ENCODE measurements around the gene S100G.
"Not testable (repeated sequence)": the region's sequence is repeated elsewhere in the genome, so short reads cannot be mapped to it uniquely, and the experiment has no call there.

S100G gene

GRCh38 chrX:16604337-16604736 lies 45.6 kb upstream of the S100G start:
- Histone ChIP-seq H3K4me2 (ENCODE audit: low read length) (no peak overlapping the region), H3K9ac (ENCODE audit: low read length) (no peak overlapping the region)
- no CpG with 5 or more reads among the region's 2 CpGs for WGBS (ENCODE audit: extremely low coverage, insufficient coverage, insufficient read length)

GRCh38 chrX:16606142-16606720 lies 43.7 kb upstream of the S100G start:
- Histone ChIP-seq H4K91ac (ENCODE audit: low read depth, low read length) (no peak overlapping the region), H3K36me3 (ENCODE audit: control insufficient read depth in 1 of 2, insufficient read depth in 2 of 2, low read length in 2 of 2) (peaks cover 0 to 3% of the 10 kb centered on the region in 2 experiments), H3K27ac (ENCODE audit: low read depth, low read length) (no peak overlapping the region), H2AK5ac (ENCODE audit: low read length) (no peak overlapping the region), H3K27me3 (ENCODE audit: insufficient read depth, low read length) (no peaks in the 10 kb centered on the region), H2BK12ac (ENCODE audit: low read length) (no peak overlapping the region), H3K79me1 (ENCODE audit: low read length) (no peaks in the 10 kb centered on the region), H2AFZ (ENCODE audit: insufficient read depth, low read length, poor library complexity) (no peak overlapping the region), H3K79me2 (ENCODE audit: control insufficient read depth, insufficient read depth, low read length, poor library complexity) (no peaks in the 10 kb centered on the region), H3K14ac (ENCODE audit: low read length) (no peak overlapping the region), H3K9ac (ENCODE audit: low read length) (no peak overlapping the region), H3K4ac (ENCODE audit: low read depth, low read length) (no peak overlapping the region), H3K23ac (ENCODE audit: low read length) (no peak overlapping the region), H2BK5ac (ENCODE audit: low read depth, low read length, poor library complexity) (no peak overlapping the region), H4K12ac (ENCODE audit: low read depth, low read length) (no peak overlapping the region), H3K9me3 (ENCODE audit: insufficient read depth, low read depth, low read length) (no peaks in the 10 kb centered on the region), H3K4me2 (ENCODE audit: low read length) (no peak overlapping the region), H3K4me1 (ENCODE audit: control insufficient read depth in 1 of 2, insufficient read depth in 2 of 2, low read length in 2 of 2) (no peaks in the 10 kb centered on the region), H4K8ac (ENCODE audit: low read depth, low read length) (no peak overlapping the region), H2BK120ac (ENCODE audit: insufficient read depth, low read length, poor library complexity) (no peak overlapping the region), H3K18ac (ENCODE audit: low read length) (no peak overlapping the region), H3K4me3 (ENCODE audit: low read depth, low read length) (no peak overlapping the region)
- WGBS (ENCODE audit: extremely low coverage, insufficient coverage, insufficient read length): no CpG with 5 or more reads among the region's 4 CpGs
- DNase-seq: peak; percentile 34 to 69

More at GRCh38 chrX:16604337-16604736, 45.6 kb upstream of the S100G start:
- no peak overlapping the region for H3K4me3 ChIP-seq (ENCODE audit: low read depth, low read length)
- H3K27me3 ChIP-seq (ENCODE audit: insufficient read depth, low read length): no peaks in the 10 kb centered on the region
- H2AK5ac ChIP-seq (ENCODE audit: low read length): no peak overlapping the region
- H2BK5ac ChIP-seq (ENCODE audit: low read depth, low read length, poor library complexity): no peak overlapping the region
- H2AFZ ChIP-seq (ENCODE audit: insufficient read depth, low read length, poor library complexity): no peak overlapping the region
- H3K79me1 ChIP-seq (ENCODE audit: low read length): no peaks in the 10 kb centered on the region
- H3K79me2 ChIP-seq (ENCODE audit: control insufficient read depth, insufficient read depth, low read length, poor library complexity): no peaks in the 10 kb centered on the region
- no peak overlapping the region for H4K12ac ChIP-seq (ENCODE audit: low read depth, low read length)
- no peak overlapping the region for H3K14ac ChIP-seq (ENCODE audit: low read length)
- H3K4ac ChIP-seq (ENCODE audit: low read depth, low read length): no peak overlapping the region
- no peak overlapping the region for H2BK12ac ChIP-seq (ENCODE audit: low read length)
- H3K23ac ChIP-seq (ENCODE audit: low read length): no peak overlapping the region
- H3K36me3 ChIP-seq (ENCODE audit: control insufficient read depth in 1 of 2, insufficient read depth in 2 of 2, low read length in 2 of 2): peaks cover 0 to 5% of the 10 kb centered on the region in 2 experiments
- no peak overlapping the region for H4K91ac ChIP-seq (ENCODE audit: low read depth, low read length)
- DNase-seq: peak; percentile 1 to 42
- no peak overlapping the region for H3K18ac ChIP-seq (ENCODE audit: low read length)
- no peak overlapping the region for H2BK120ac ChIP-seq (ENCODE audit: insufficient read depth, low read length, poor library complexity)
- no peaks in the 10 kb centered on the region for H3K4me1 ChIP-seq (ENCODE audit: control insufficient read depth in 1 of 2, insufficient read depth in 2 of 2, low read length in 2 of 2)
- no peak overlapping the region for H3K27ac ChIP-seq (ENCODE audit: low read depth, low read length)
- H4K8ac ChIP-seq (ENCODE audit: low read depth, low read length): no peak overlapping the region
- no peaks in the 10 kb centered on the region for H3K9me3 ChIP-seq (ENCODE audit: insufficient read depth, low read depth, low read length)

DNA sequence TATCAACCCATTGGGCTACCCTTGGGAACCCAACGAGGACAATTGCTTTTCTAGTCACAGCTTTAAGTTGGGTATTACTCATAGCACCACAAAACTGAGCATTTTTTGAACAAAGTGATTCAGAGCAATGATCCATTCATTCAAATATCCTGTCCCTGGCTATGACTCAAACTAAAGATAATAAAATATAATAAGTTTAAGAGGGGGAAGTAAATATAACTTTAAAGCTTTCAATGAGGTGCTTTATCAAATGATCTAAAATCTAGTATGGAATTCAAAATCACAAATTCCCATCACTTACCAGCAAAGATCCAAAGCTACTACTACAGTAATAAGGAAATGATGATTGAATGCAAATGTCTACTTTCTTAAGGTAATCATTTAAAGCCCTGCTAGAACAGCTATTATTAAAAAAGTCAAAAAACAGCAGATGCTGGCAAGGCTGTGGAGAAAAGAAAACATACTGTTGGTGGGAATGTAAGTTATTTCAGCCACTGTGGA lies 39.8 kb upstream of the S100G start:
- Histone ChIP-seq H3K9me3 (ENCODE audit: insufficient read depth, low read depth, low read length) (no peaks in the 10 kb centered on the region), H4K12ac (ENCODE audit: low read depth, low read length) (no peak overlapping the region), H3K27me3 (ENCODE audit: insufficient read depth, low read length) (no peaks in the 10 kb centered on the region), H2AFZ (ENCODE audit: insufficient read depth, low read length, poor library complexity) (no peak overlapping the region), H2AK5ac (ENCODE audit: low read length) (no peak overlapping the region), H2BK12ac (ENCODE audit: low read length) (no peak overlapping the region), H3K4me2 (ENCODE audit: low read length) (no peak overlapping the region), H4K8ac (ENCODE audit: low read depth, low read length) (no peak overlapping the region), H4K91ac (ENCODE audit: low read depth, low read length) (no peak overlapping the region), H3K36me3 (ENCODE audit: control insufficient read depth in 1 of 2, insufficient read depth in 2 of 2, low read length in 2 of 2) (peaks cover 4 to 7% of the 10 kb centered on the region in 2 experiments), H3K79me1 (ENCODE audit: low read length) (no peaks in the 10 kb centered on the region), H3K4ac (ENCODE audit: low read depth, low read length) (no peak overlapping the region), H3K4me1 (ENCODE audit: control insufficient read depth in 1 of 2, insufficient read depth in 2 of 2, low read length in 2 of 2) (no peaks in the 10 kb centered on the region), H3K79me2 (ENCODE audit: control insufficient read depth, insufficient read depth, low read length, poor library complexity) (no peaks in the 10 kb centered on the region), H3K4me3 (ENCODE audit: low read depth, low read length) (no peak overlapping the region), H2BK5ac (ENCODE audit: low read depth, low read length, poor library complexity) (no peak overlapping the region), H3K23ac (ENCODE audit: low read length) (no peak overlapping the region), H3K18ac (ENCODE audit: low read length) (no peak overlapping the region), H3K9ac (ENCODE audit: low read length) (no peak overlapping the region), H3K27ac (ENCODE audit: low read depth, low read length) (no peak overlapping the region), H3K14ac (ENCODE audit: low read length) (no peak overlapping the region), H2BK120ac (ENCODE audit: insufficient read depth, low read length, poor library complexity) (no peak overlapping the region)
- no CpG with 5 or more reads among the region's 1 CpG for WGBS (ENCODE audit: extremely low coverage, insufficient coverage, insufficient read length)
- peak in 1 of 2 donors; percentile 10 for DNase-seq

DNA sequence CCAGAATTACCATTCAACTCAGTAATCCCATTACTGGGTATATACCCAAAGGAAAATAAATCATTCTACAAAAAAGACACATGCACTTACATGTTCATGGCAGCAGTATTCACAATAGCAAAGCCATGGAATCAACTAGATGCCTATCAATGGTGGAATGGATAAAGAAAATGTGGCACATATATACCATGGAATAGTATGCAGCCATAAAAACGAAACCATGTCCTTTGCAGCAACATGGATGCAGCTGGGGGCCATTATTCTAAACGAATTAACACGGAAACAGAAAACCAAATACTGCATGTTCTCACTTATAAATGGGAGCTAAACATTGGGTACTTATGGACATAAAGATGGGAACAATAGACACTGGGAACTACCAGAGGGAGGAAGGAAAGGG lies 39.3 kb upstream of the S100G start:
- not testable (repeated sequence) for H4K8ac ChIP-seq (ENCODE audit: low read depth, low read length); H3K79me2 ChIP-seq (ENCODE audit: control insufficient read depth, insufficient read depth, low read length, poor library complexity); H3K27me3 ChIP-seq (ENCODE audit: insufficient read depth, low read length); H3K79me1 ChIP-seq (ENCODE audit: low read length); DNase-seq; H3K9me3 ChIP-seq (ENCODE audit: insufficient read depth, low read depth, low read length); H2AFZ ChIP-seq (ENCODE audit: insufficient read depth, low read length, poor library complexity); H3K23ac ChIP-seq (ENCODE audit: low read length); H3K9ac ChIP-seq (ENCODE audit: low read length); H4K91ac ChIP-seq (ENCODE audit: low read depth, low read length); H3K27ac ChIP-seq (ENCODE audit: low read depth, low read length); H4K12ac ChIP-seq (ENCODE audit: low read depth, low read length); H3K36me3 ChIP-seq (ENCODE audit: control insufficient read depth in 1 of 2, insufficient read depth in 2 of 2, low read length in 2 of 2); H3K4ac ChIP-seq (ENCODE audit: low read depth, low read length); H3K4me1 ChIP-seq (ENCODE audit: control insufficient read depth in 1 of 2, insufficient read depth in 2 of 2, low read length in 2 of 2); H2BK120ac ChIP-seq (ENCODE audit: insufficient read depth, low read length, poor library complexity); H2AK5ac ChIP-seq (ENCODE audit: low read length); H2BK5ac ChIP-seq (ENCODE audit: low read depth, low read length, poor library complexity); H2BK12ac ChIP-seq (ENCODE audit: low read length); H3K4me2 ChIP-seq (ENCODE audit: low read length); H3K14ac ChIP-seq (ENCODE audit: low read length); H3K18ac ChIP-seq (ENCODE audit: low read length); H3K4me3 ChIP-seq (ENCODE audit: low read depth, low read length)
- WGBS (ENCODE audit: extremely low coverage, insufficient coverage, insufficient read length): no CpG with 5 or more reads among the region's 3 CpGs
